Stimulated activated naive CD8-positive, alpha-beta T cell treated with anti-CD3 and anti-CD28 coated beads, Interleukin-15, Interleukin-2, amounts not matched to agents 100 ng/mL and 50 ng/mL, for 24 hours (primary cell): ENCODE measurements around the gene SIK3.
"Not testable (repeated sequence)": the region's sequence is repeated elsewhere in the genome, so short reads cannot be mapped to it uniquely, and the experiment has no call there.

Experiments
- H3K27ac Mint-ChIP-seq: one replicate; pipeline ENCODE4 v1.8.0; 2021; ENCODE audit warnings: mild to moderate bottlenecking, mixed read lengths
- H3K27me3 Mint-ChIP-seq: one replicate; pipeline ENCODE4 v1.8.0; 2021; ENCODE audit warnings: mixed read lengths
- H3K36me3 Mint-ChIP-seq: one replicate; pipeline ENCODE4 v1.8.0; 2021; ENCODE audit warnings: low read depth, mixed read lengths
- H3K4me1 Mint-ChIP-seq: one replicate; pipeline ENCODE4 v1.8.0; 2021; ENCODE audit warnings: low read depth, mixed read lengths
- H3K4me3 Mint-ChIP-seq: one replicate; pipeline ENCODE4 v1.8.0; 2021; ENCODE audit warnings: mild to moderate bottlenecking, mixed read lengths
- H3K9me3 Mint-ChIP-seq: one replicate; pipeline ENCODE4 v1.8.0; 2021; ENCODE audit warnings: mixed read lengths

Gene SIK3

DNA sequence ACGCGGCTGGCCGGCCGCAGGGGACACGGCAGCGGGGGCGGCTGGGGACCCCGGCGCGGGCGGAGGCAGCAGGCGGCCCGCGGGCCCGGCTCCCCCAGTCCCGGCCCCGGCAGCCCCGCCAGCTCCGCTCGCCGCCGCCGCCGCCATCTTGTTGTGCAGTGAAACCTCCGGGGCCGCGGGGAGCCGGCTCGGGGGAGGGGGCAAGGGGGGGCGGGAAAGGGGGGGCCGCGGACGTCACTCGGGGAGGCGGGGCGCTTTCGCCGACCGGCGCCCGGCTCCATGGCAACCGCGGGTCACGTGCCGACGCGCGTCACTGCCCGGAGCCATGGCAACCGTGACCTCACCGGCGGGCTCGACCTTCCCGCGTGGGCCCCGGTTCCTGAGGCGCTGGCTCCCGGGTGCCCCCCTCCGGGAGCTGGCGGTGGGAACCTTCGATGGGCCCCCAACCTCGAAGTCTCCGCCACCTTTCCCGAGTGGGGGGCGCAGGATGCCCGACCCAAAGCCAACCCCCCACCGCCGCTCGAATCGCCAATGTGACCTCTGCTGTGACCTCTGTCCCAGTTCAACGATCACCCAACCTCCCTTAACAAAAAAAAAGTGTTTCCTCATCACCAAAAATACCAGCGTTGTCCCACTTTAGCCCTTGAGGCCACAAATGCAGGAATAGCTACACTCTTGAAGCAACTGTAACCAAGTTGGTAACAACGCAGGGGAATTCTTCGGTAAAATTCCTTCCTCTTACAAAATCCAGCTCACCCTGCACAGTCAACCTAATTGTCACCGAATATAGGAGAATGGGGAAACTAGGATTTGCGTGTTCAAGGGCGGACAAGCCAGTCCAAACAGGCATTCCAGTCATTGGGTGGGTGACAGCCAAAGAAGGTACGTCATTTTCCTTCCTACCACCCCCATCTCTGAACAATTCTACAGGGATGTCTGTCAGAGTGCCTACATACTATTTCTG is at the start of gene SIK3:
Gene SIK3 (minus strand): TSS at position 160 of the 964 bp plus-strand sequence. CDS start 13 bp downstream, at position 147.
- peaks cover 51% of the 10 kb centered on the region for H3K4me1 Mint-ChIP-seq
- H3K27ac Mint-ChIP-seq = peak within 1 kb of the TSS; percentile 98

DNA sequence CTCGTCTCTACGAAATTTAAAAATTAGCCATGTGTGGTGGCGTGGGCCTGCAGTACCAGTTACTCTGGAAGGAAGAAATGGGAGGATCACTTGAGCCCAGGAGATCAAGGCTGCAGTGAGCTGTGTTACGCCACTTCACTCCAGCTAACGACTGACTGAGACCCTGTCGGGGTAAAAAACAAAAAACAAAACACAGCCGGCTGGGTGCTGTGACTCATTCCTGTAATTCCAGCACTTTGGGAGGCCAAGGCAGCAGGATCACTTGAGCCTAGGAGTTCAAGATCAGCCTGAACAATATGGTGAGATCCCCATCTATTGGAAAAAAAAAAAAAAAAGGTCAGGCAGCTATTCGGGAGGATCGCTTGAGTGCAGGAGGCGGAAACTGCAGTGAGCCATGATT is 48.3 kb upstream of the SIK3 start:
- Mint-ChIP-seq H3K4me3 (peak overlapping the region; percentile 96), H3K27ac (peak overlapping the region; percentile 40), H3K36me3 (peaks cover 40% of the 10 kb centered on the region), H3K9me3 (no peaks in the 10 kb centered on the region), H3K4me1 (peaks cover 57% of the 10 kb centered on the region), H3K27me3 (peaks cover 5% of the 10 kb centered on the region)

More for the DNA sequence above, at the start of gene SIK3:
- no peaks in the 10 kb centered on the region for H3K9me3 Mint-ChIP-seq
- H3K4me3 Mint-ChIP-seq = peak within 1 kb of the TSS; percentile 99
- H3K36me3 Mint-ChIP-seq = no peaks in the 10 kb centered on the region
- no peaks in the 10 kb centered on the region for H3K27me3 Mint-ChIP-seq

- peak overlapping the region; percentile 94 for H3K27ac Mint-ChIP-seq
- H3K4me1 Mint-ChIP-seq = peaks cover 51% of the 10 kb centered on the region
- peaks cover 5% of the 10 kb centered on the region for H3K27me3 Mint-ChIP-seq
- H3K4me3 Mint-ChIP-seq = peak overlapping the region; percentile 96
- no peaks in the 10 kb centered on the region for H3K9me3 Mint-ChIP-seq
- H3K36me3 Mint-ChIP-seq = peaks cover 37% of the 10 kb centered on the region
Measured at GRCh38 chr11:117145393-117145761, 47.1 kb upstream of the SIK3 start.

DNA sequence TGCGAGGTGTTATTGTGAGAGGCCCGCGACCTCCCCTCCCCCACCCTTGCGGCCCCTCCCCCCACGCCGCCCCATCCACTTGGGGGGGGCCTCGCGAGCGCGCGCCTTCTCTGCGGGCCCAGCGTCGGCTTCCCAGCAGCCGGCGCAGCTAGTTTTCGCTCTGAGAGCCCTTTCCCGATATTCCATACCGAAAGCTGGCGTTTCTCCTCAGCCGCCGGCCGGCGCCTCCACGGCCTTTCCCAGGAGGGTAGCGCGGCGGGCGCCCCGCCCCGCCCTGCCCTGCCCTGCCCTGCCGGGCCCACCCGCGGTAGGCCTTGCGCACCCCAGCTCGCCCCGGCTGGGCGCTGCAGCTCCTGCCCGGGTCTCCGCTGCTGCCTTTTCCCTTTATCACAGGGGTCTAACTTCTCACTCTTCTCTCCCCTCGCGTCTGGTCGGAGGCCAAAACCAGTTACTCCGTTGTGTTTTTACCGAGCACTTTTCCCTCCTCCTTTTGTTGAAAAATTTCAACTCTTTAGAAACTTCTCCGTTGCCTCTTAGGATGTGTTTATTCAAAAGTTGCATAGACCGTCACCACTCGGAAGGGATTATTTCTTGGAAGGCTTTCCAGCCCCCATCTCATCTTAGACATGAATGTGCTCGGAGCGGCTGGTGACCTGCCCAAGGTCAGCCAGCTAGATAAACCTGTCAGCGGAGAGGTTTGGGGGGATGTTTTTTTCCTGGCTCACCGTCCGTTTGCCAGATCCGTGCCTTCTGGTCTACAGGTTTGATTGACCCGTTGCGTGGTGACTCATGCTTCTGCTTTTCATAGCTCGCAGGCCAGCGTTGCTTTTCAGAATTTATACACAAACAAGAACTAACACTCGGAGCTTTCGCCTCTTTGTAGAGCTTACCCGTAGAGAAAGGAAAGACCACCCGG is 46.5 kb upstream of the SIK3 start:
- H3K36me3 Mint-ChIP-seq = peaks cover 33% of the 10 kb centered on the region
- H3K4me3 Mint-ChIP-seq = peak overlapping the region; percentile 96
- H3K27ac Mint-ChIP-seq = peak overlapping the region; percentile 94
- no peaks in the 10 kb centered on the region for H3K9me3 Mint-ChIP-seq
- peaks cover 48% of the 10 kb centered on the region for H3K4me1 Mint-ChIP-seq
- H3K27me3 Mint-ChIP-seq = peaks cover 5% of the 10 kb centered on the region

- Mint-ChIP-seq H3K36me3 (peaks cover 33% of the 10 kb centered on the region), H3K4me3 (peak within 1 kb of the TSS; percentile 96), H3K27ac (peak within 1 kb of the TSS; percentile 94), H3K27me3 (peaks cover 5% of the 10 kb centered on the region), H3K9me3 (no peaks in the 10 kb centered on the region), H3K4me1 (peaks cover 48% of the 10 kb centered on the region)
Measured at GRCh38 chr11:117143871-117144476, 45.7 kb upstream of the SIK3 start, which contains the start of gene PAFAH1B2. PAFAH1B2 (plus strand) TSS chr11:117144287; CDS start chr11:117152448, 8,161 bp downstream.

GRCh38 chr11:117143390-117143789 is 45.2 kb upstream of the SIK3 start:
- peak overlapping the region; percentile 96 for H3K4me3 Mint-ChIP-seq
- H3K4me1 Mint-ChIP-seq = peaks cover 46% of the 10 kb centered on the region
- peaks cover 30% of the 10 kb centered on the region for H3K36me3 Mint-ChIP-seq
- peak overlapping the region; percentile 93 for H3K27ac Mint-ChIP-seq
- H3K27me3 Mint-ChIP-seq = peaks cover 5% of the 10 kb centered on the region
- H3K9me3 Mint-ChIP-seq = no peaks in the 10 kb centered on the region

- not testable (repeated sequence) for H3K4me1 Mint-ChIP-seq, H3K27me3 Mint-ChIP-seq, H3K4me3 Mint-ChIP-seq, H3K36me3 Mint-ChIP-seq, H3K27ac Mint-ChIP-seq, H3K9me3 Mint-ChIP-seq
Measured at GRCh38 chr11:117137223-117138086, 39.2 kb upstream of the SIK3 start.

GRCh38 chr11:117134979-117135378 is 36.8 kb upstream of the SIK3 start:
- not testable (repeated sequence) for H3K27me3 Mint-ChIP-seq, H3K36me3 Mint-ChIP-seq, H3K4me3 Mint-ChIP-seq, H3K27ac Mint-ChIP-seq, H3K9me3 Mint-ChIP-seq, H3K4me1 Mint-ChIP-seq

- H3K9me3 Mint-ChIP-seq = no peaks in the 10 kb centered on the region
- no peak overlapping the region for H3K4me3 Mint-ChIP-seq
- no peaks in the 10 kb centered on the region for H3K36me3 Mint-ChIP-seq
- H3K27ac Mint-ChIP-seq = no peak overlapping the region
- H3K27me3 Mint-ChIP-seq = no peaks in the 10 kb centered on the region
- H3K4me1 Mint-ChIP-seq = no peaks in the 10 kb centered on the region
Measured at GRCh38 chr11:117134431-117134830, 36.2 kb upstream of the SIK3 start.

GRCh38 chr11:117130879-117131278 is 32.7 kb upstream of the SIK3 start:
- Mint-ChIP-seq H3K36me3 (no peaks in the 10 kb centered on the region), H3K9me3 (no peaks in the 10 kb centered on the region), H3K4me1 (no peaks in the 10 kb centered on the region), H3K27ac (no peak overlapping the region), H3K27me3 (no peaks in the 10 kb centered on the region), H3K4me3 (no peak overlapping the region)

DNA sequence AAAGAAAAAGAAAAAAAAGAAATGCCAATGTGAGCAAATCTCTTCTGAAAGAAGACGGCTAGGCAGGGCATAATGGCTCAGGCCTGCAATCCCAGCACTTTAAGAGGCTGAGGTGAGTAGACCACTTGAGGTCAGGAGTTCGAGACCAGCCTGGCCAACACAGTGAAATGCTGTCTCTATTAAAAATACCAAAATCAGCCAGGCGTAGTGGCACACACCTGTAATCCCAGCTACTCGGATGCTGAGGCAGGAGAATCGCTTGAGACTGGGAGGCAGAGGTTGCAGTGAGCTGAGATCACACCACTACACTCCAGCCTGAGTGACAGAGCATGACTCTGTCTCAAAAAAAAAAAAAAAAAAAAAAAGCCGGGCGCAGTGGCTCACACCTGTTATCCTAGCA is 32.2 kb upstream of the SIK3 start:
- H3K9me3 Mint-ChIP-seq, H3K36me3 Mint-ChIP-seq, H3K4me1 Mint-ChIP-seq, H3K4me3 Mint-ChIP-seq, H3K27me3 Mint-ChIP-seq, H3K27ac Mint-ChIP-seq: not testable (repeated sequence)

DNA sequence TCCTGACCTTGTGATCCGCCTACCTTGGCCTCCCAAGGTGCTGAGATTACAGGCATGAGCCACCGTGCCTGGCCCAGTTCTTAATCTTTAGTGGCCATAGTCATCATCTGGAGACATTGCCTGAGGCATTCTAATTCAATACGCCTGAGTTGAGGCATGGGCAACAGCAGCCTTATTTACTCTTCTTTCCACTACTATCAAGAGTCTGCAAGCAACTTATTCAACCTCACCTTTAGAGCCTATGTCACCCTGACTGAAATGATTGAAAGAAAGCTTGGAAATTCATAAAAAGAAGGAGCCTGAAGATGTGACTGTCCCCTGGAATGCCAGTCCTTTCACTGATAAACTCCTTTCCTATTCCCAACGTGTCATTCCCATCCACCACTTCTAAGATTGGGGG is 30.1 kb upstream of the SIK3 start:
- Mint-ChIP-seq H3K4me3 (no peak overlapping the region), H3K4me1 (no peaks in the 10 kb centered on the region)

DNA sequence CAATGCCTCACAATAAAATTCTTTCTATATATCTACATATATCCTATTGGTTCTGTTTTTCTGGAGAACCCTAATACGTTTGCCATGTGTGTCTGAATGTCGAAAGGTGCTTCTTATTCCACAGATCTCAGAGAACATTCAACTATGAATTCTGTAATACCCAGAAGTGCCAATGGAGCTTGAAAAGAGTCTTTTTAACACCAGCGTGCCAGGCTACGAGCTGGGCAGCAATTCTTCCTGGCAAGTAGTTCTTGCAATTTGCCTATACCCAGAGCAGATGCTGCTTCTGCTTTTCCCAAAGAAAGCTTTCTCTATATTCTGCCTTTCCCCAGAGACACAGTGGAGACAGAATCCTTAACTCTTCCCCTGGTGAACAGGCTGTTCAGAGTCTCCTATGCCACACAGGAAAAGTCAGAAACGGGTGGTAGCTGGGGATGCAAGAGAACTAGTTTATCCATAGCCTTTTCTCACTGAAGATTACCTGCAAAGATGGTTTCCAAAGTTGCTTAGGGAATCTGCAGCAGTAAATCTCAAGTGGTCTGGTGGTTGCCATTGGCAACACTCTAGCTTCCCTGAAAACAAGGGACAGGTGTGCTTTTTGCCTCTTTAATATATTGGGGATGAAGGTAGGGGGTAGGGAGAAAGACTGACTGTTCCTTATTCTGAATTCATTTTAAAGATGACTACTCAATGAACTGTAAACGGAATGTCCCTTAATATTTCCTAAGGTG is 29.1 kb upstream of the SIK3 start:
- Mint-ChIP-seq H3K27me3 (no peaks in the 10 kb centered on the region), H3K4me3 (no peak overlapping the region), H3K27ac (no peak overlapping the region), H3K36me3 (no peaks in the 10 kb centered on the region), H3K9me3 (no peaks in the 10 kb centered on the region), H3K4me1 (no peaks in the 10 kb centered on the region)

More for the DNA sequence above, 30.1 kb upstream of the SIK3 start:
- Mint-ChIP-seq H3K27me3 (no peaks in the 10 kb centered on the region), H3K9me3 (no peaks in the 10 kb centered on the region), H3K27ac (no peak overlapping the region), H3K36me3 (no peaks in the 10 kb centered on the region)
